Activated naive CD4-positive, alpha-beta T cell treated with anti-CD3 and anti-CD28 coated beads, Interleukin-2, amount 50 U/mL, for 24 hours (primary cell): ENCODE results near the gene SLC35G3.
A peak's percentile ranks its signal among the peaks of the same experiment; 100 is the strongest.
"Not testable (repeated sequence)": the region's sequence is repeated elsewhere in the genome, so short reads cannot be mapped to it uniquely, and the experiment has no call there.

Experiments used
- H3K27ac Mint-ChIP-seq: one replicate; pipeline ENCODE4 v1.8.0; 2021; ENCODE audit warnings: mild to moderate bottlenecking, mixed read lengths
- H3K27me3 Mint-ChIP-seq: one replicate; pipeline ENCODE4 v1.8.0; 2021; ENCODE audit warnings: mixed read lengths
- H3K36me3 Mint-ChIP-seq: one replicate; pipeline ENCODE4 v1.8.0; 2021; ENCODE audit warnings: mixed read lengths
- H3K4me1 Mint-ChIP-seq: one replicate; pipeline ENCODE4 v1.8.0; 2021; ENCODE audit warnings: mixed read lengths
- H3K4me3 Mint-ChIP-seq: one replicate; pipeline ENCODE4 v1.8.0; 2021; ENCODE audit warnings: mild to moderate bottlenecking, mixed read lengths
- H3K9me3 Mint-ChIP-seq: one replicate; pipeline ENCODE4 v1.8.0; 2021; ENCODE audit warnings: mixed read lengths

The SLC35G3 gene

GRCh38 chr17:35160354-35161201, 33.6 kb downstream of the SLC35G3 start:
- Mint-ChIP-seq H3K27me3 (no peaks in the 10 kb centered on the region), H3K4me1 (peaks cover 53% of the 10 kb centered on the region), H3K9me3 (no peaks in the 10 kb centered on the region), H3K4me3 (peak overlapping the region; percentile 68), H3K27ac (peak overlapping the region; percentile 80), H3K36me3 (no peaks in the 10 kb centered on the region)

GRCh38 chr17:35159940-35160339, 34.3 kb downstream of the SLC35G3 start:
- H3K36me3 Mint-ChIP-seq, result no peaks in the 10 kb centered on the region
- no peaks in the 10 kb centered on the region for H3K27me3 Mint-ChIP-seq
- peak overlapping the region; percentile 3 for H3K27ac Mint-ChIP-seq
- H3K4me1 Mint-ChIP-seq, result peaks cover 47% of the 10 kb centered on the region
- H3K9me3 Mint-ChIP-seq, result no peaks in the 10 kb centered on the region
- no peak overlapping the region for H3K4me3 Mint-ChIP-seq

- Mint-ChIP-seq H3K27me3 (no peaks in the 10 kb centered on the region), H3K9me3 (no peaks in the 10 kb centered on the region), H3K4me3 (no peak overlapping the region), H3K36me3 (no peaks in the 10 kb centered on the region), H3K27ac (no peak overlapping the region), H3K4me1 (peaks cover 11% of the 10 kb centered on the region)
Measured at GRCh38 chr17:35155246-35155645, 38.9 kb downstream of the SLC35G3 start.

- Mint-ChIP-seq H3K27me3 (no peaks in the 10 kb centered on the region), H3K27ac (no peak overlapping the region), H3K9me3 (no peaks in the 10 kb centered on the region), H3K4me1 (peaks cover 4% of the 10 kb centered on the region), H3K36me3 (no peaks in the 10 kb centered on the region), H3K4me3 (no peak overlapping the region)
Measured at GRCh38 chr17:35154196-35155165, 39.7 kb downstream of the SLC35G3 start.

GRCh38 chr17:35152421-35153140, 41.6 kb downstream of the SLC35G3 start:
- H3K4me3 Mint-ChIP-seq, result no peak overlapping the region
- no peaks in the 10 kb centered on the region for H3K4me1 Mint-ChIP-seq
- H3K27ac Mint-ChIP-seq, result peak overlapping the region; percentile 71
- no peaks in the 10 kb centered on the region for H3K36me3 Mint-ChIP-seq
- H3K9me3 Mint-ChIP-seq, result no peaks in the 10 kb centered on the region
- no peaks in the 10 kb centered on the region for H3K27me3 Mint-ChIP-seq

GRCh38 chr17:35151080-35151479, 43.1 kb downstream of the SLC35G3 start:
- H3K9me3 Mint-ChIP-seq, H3K4me3 Mint-ChIP-seq, H3K27me3 Mint-ChIP-seq, H3K36me3 Mint-ChIP-seq, H3K27ac Mint-ChIP-seq, H3K4me1 Mint-ChIP-seq: not testable (repeated sequence)

- no peak overlapping the region for H3K27ac Mint-ChIP-seq
- H3K36me3 Mint-ChIP-seq, result no peaks in the 10 kb centered on the region
- H3K9me3 Mint-ChIP-seq, result no peaks in the 10 kb centered on the region
- no peaks in the 10 kb centered on the region for H3K4me1 Mint-ChIP-seq
- no peak overlapping the region for H3K4me3 Mint-ChIP-seq
- H3K27me3 Mint-ChIP-seq, result no peaks in the 10 kb centered on the region
Measured at GRCh38 chr17:35149941-35150340, 44.3 kb downstream of the SLC35G3 start.

- Mint-ChIP-seq H3K27me3 (no peaks in the 10 kb centered on the region), H3K4me3 (no peak overlapping the region), H3K27ac (no peak overlapping the region), H3K4me1 (no peaks in the 10 kb centered on the region), H3K9me3 (no peaks in the 10 kb centered on the region), H3K36me3 (no peaks in the 10 kb centered on the region)
Measured at GRCh38 chr17:35148144-35148543, 46.0 kb downstream of the SLC35G3 start.

- Mint-ChIP-seq H3K27ac (no peak within 1 kb of the TSS), H3K27me3 (no peaks in the 10 kb centered on the region), H3K4me3 (no peak within 1 kb of the TSS), H3K9me3 (no peaks in the 10 kb centered on the region), H3K36me3 (no peaks in the 10 kb centered on the region), H3K4me1 (peaks cover under 1% of the 10 kb centered on the region)
Measured at GRCh38 chr17:35147375-35147905, 46.8 kb downstream of the SLC35G3 start, which contains the start of gene UNC45B. Gene UNC45B (plus strand): TSS chr17:35147817. CDS start chr17:35148264, 447 bp downstream.

GRCh38 chr17:35146214-35146833, 47.9 kb downstream of the SLC35G3 start:
- Mint-ChIP-seq H3K27me3 (no peaks in the 10 kb centered on the region), H3K9me3 (no peaks in the 10 kb centered on the region), H3K36me3 (no peaks in the 10 kb centered on the region), H3K4me3 (no peak overlapping the region), H3K4me1 (peaks cover 4% of the 10 kb centered on the region), H3K27ac (no peak overlapping the region)

GRCh38 chr17:35144840-35145239, 49.4 kb downstream of the SLC35G3 start:
- Mint-ChIP-seq H3K36me3 (peaks cover 2% of the 10 kb centered on the region), H3K27ac (no peak overlapping the region), H3K9me3 (no peaks in the 10 kb centered on the region), H3K27me3 (no peaks in the 10 kb centered on the region), H3K4me3 (no peak overlapping the region), H3K4me1 (peaks cover 10% of the 10 kb centered on the region)
